HEK293 (cell line): ENCODE measurements around the gene SF3A1.

Source experiments
- CTCF ChIA-PET: fragments of 350-600 bp; formaldehyde crosslinking; extraction: SDS; loops from one replicate; lab custom pipeline; 2021; ENCODE audit warnings: antibody characterized with exemption; lab: Yijun Ruan, JAX
- POLR2A ChIA-PET: fragments of 300-600 bp; formaldehyde crosslinking; extraction: SDS; loops from one replicate; lab custom pipeline; 2020; ENCODE audit warnings: antibody characterized with exemption, inconsistent platforms; lab: Yijun Ruan, JAX
- H3K27ac ChIP-seq: fragments of 200-500 bp; sonication (Bioruptor generic); 2 replicates; pipeline ENCODE4 v1.5.1; 2014; ENCODE audit warnings: low read depth, low read length, control low read depth, inconsistent platforms; ENCODE audit errors: extremely low read depth
- H3K36me3 ChIP-seq, 2 experiments: fragments of 200-500 bp in 1 of 2; sonication (Bioruptor generic) in 1 of 2; 1 replicate in 1 of 2; 2 replicates in 1 of 2; pipeline ENCODE4 v1.5.1; 2014 to 2017; ENCODE audit warnings: inconsistent platforms in 2 of 2, low read length in 2 of 2; ENCODE audit not compliant: control insufficient read depth in 2 of 2, insufficient read depth in 1 of 2
- H3K4me1 ChIP-seq: fragments of 200-500 bp; sonication (Bioruptor generic); 2 replicates; pipeline ENCODE4 v1.5.1; 2014; ENCODE audit warnings: mild to moderate bottlenecking, low read length, inconsistent platforms; ENCODE audit not compliant: control insufficient read depth, insufficient read depth
- H3K4me3 ChIP-seq: 2 replicates; pipeline ENCODE4 v1.5.1; 2011; ENCODE audit warnings: low read depth, mild to moderate bottlenecking, control low read depth, low read length, moderate library complexity
- H3K9me3 ChIP-seq: fragments of 200-500 bp; sonication (Bioruptor generic); 2 replicates; pipeline ENCODE4 v1.5.1; 2014; ENCODE audit warnings: low read depth, low read length, inconsistent platforms; ENCODE audit not compliant: control insufficient read depth, insufficient read depth
- FEZF1 ChIP-seq: fragments of 450-650 bp; formaldehyde crosslinking; IDR thresholded peaks from 2 replicates; pipeline ENCODE4 v1.5.1; 2016; ENCODE audit warnings: missing biosample characterization, missing genetic modification characterization
- MYNN ChIP-seq: fragments of 450-650 bp; formaldehyde crosslinking; IDR thresholded peaks from 2 replicates; pipeline ENCODE4 v1.5.1; 2016; ENCODE audit warnings: missing biosample characterization, missing genetic modification characterization, borderline replicate concordance
- MZF1 ChIP-seq: fragments of 450-650 bp; formaldehyde crosslinking; IDR thresholded peaks from 2 replicates; pipeline ENCODE4 v1.5.1; 2017; ENCODE audit warnings: missing biosample characterization, missing genetic modification characterization, borderline replicate concordance
- SALL2 ChIP-seq: fragments of 450-650 bp; formaldehyde crosslinking; IDR thresholded peaks from 2 replicates; pipeline ENCODE4 v1.5.0; 2017; ENCODE audit warnings: missing biosample characterization, mild to moderate bottlenecking, missing genetic modification characterization, borderline replicate concordance
- SP2 ChIP-seq: fragments of 450-650 bp; formaldehyde crosslinking; IDR thresholded peaks from 2 replicates; pipeline ENCODE4 v1.5.1; 2016; ENCODE audit warnings: missing biosample characterization, missing genetic modification characterization
- SP7 ChIP-seq: fragments of 450-650 bp; formaldehyde crosslinking; IDR thresholded peaks from 2 replicates; pipeline ENCODE4 v1.5.1; 2016; ENCODE audit warnings: missing biosample characterization, missing genetic modification characterization
- ZBTB48 ChIP-seq: fragments of 450-650 bp; formaldehyde crosslinking; IDR thresholded peaks from 2 replicates; pipeline ENCODE4 v1.5.1; 2016; ENCODE audit warnings: missing biosample characterization, missing genetic modification characterization
- ZEB2 ChIP-seq: fragments of 450-650 bp; formaldehyde crosslinking; IDR thresholded peaks from 2 replicates; pipeline ENCODE4 v1.5.1; 2016; ENCODE audit warnings: missing biosample characterization, missing genetic modification characterization
- ZNF114 ChIP-seq: fragments of 450-650 bp; formaldehyde crosslinking; IDR thresholded peaks from 2 replicates; pipeline ENCODE4 v1.5.0; 2017; ENCODE audit warnings: missing biosample characterization, missing genetic modification characterization
- ZNF174 ChIP-seq: fragments of 450-650 bp; formaldehyde crosslinking; IDR thresholded peaks from 2 replicates; pipeline ENCODE4 v1.5.0; 2017; ENCODE audit warnings: missing biosample characterization, mild to moderate bottlenecking, missing genetic modification characterization
- ZNF202 ChIP-seq: fragments of 450-650 bp; formaldehyde crosslinking; IDR thresholded peaks from 2 replicates; pipeline ENCODE4 v1.5.1; 2016; ENCODE audit warnings: missing biosample characterization, missing genetic modification characterization, borderline replicate concordance
- ZNF223 ChIP-seq: fragments of 450-650 bp; formaldehyde crosslinking; IDR thresholded peaks from 2 replicates; pipeline ENCODE4 v1.5.1; 2016; ENCODE audit warnings: missing biosample characterization, missing genetic modification characterization
- ZNF266 ChIP-seq: fragments of 450-650 bp; formaldehyde crosslinking; IDR thresholded peaks from 2 replicates; pipeline ENCODE4 v1.5.1; 2016; ENCODE audit warnings: missing biosample characterization, missing genetic modification characterization, low read depth
- ZNF391 ChIP-seq: fragments of 450-650 bp; formaldehyde crosslinking; IDR thresholded peaks from 2 replicates; pipeline ENCODE4 v1.5.1; 2016; ENCODE audit warnings: low read depth, missing biosample characterization, missing genetic modification characterization, borderline replicate concordance
- ZNF514 ChIP-seq: fragments of 450-650 bp; formaldehyde crosslinking; IDR thresholded peaks from 2 replicates; pipeline ENCODE4 v1.5.1; 2016; ENCODE audit warnings: missing biosample characterization, missing genetic modification characterization
- ZNF768 ChIP-seq: fragments of 450-650 bp; formaldehyde crosslinking; IDR thresholded peaks from 2 replicates; pipeline ENCODE4 v1.5.1; 2018; ENCODE audit warnings: missing biosample characterization, mild to moderate bottlenecking, missing genetic modification characterization
- TF ChIP-seq, protein P1 (sequence below): fragments of 450-650 bp; formaldehyde crosslinking; IDR thresholded peaks from 2 replicates; pipeline ENCODE4 v1.5.1; 2016; ENCODE audit warnings: missing biosample characterization, missing genetic modification characterization, borderline replicate concordance
- TF ChIP-seq, protein P2 (sequence below): fragments of 450-650 bp; formaldehyde crosslinking; IDR thresholded peaks from 2 replicates; pipeline ENCODE4 v1.5.1; 2016; ENCODE audit warnings: missing biosample characterization, missing genetic modification characterization
- TF ChIP-seq, protein P3 (sequence below): fragments of 450-650 bp; formaldehyde crosslinking; IDR thresholded peaks from 2 replicates; pipeline ENCODE4 v1.5.1; 2016; ENCODE audit warnings: missing biosample characterization, missing genetic modification characterization
- TF ChIP-seq, protein P4 (sequence below): fragments of 450-650 bp; formaldehyde crosslinking; IDR thresholded peaks from 2 replicates; pipeline ENCODE4 v1.5.1; 2016; ENCODE audit warnings: missing biosample characterization, missing genetic modification characterization
- TF ChIP-seq, protein P5 (sequence below): fragments of 450-650 bp; formaldehyde crosslinking; IDR thresholded peaks from 2 replicates; pipeline ENCODE4 v1.5.1; 2016; ENCODE audit warnings: missing biosample characterization, missing genetic modification characterization

Gene SF3A1

DNA sequence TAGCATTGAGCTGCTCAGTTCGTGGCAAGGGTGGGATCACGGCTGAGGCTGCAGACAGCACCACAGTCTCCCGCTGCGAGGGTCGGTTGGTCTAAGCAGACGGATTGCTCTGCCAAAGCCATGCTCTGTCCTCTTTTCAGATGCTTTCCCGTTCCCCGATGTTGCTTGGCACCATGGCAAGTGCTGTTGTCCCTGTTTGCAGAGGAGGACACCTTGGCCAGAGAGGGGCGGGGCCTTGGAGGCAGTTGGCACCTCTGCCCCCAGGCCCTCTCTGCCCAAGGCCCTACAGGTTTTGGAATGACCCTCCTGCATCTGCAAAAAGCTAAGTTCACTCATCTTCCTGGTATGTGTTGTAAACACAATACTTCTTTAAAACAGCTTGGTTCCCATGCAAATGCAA is 11.7 kb upstream of the SF3A1 start (continued):
- TF ChIP-seq, protein P1, sequence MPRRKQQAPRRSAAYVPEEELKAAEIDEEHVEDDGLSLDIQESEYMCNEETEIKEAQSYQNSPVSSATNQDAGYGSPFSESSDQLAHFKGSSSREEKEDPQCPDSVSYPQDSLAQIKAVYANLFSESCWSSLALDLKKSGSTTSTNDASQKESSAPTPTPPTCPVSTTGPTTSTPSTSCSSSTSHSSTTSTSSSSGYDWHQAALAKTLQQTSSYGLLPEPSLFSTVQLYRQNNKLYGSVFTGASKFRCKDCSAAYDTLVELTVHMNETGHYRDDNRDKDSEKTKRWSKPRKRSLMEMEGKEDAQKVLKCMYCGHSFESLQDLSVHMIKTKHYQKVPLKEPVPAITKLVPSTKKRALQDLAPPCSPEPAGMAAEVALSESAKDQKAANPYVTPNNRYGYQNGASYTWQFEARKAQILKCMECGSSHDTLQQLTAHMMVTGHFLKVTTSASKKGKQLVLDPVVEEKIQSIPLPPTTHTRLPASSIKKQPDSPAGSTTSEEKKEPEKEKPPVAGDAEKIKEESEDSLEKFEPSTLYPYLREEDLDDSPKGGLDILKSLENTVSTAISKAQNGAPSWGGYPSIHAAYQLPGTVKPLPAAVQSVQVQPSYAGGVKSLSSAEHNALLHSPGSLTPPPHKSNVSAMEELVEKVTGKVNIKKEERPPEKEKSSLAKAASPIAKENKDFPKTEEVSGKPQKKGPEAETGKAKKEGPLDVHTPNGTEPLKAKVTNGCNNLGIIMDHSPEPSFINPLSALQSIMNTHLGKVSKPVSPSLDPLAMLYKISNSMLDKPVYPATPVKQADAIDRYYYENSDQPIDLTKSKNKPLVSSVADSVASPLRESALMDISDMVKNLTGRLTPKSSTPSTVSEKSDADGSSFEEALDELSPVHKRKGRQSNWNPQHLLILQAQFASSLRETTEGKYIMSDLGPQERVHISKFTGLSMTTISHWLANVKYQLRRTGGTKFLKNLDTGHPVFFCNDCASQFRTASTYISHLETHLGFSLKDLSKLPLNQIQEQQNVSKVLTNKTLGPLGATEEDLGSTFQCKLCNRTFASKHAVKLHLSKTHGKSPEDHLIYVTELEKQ (tag by site-specific recombination) = no peak
- TF ChIP-seq MYNN (tag by site-specific recombination) (no peak), ZNF266 (tag by site-specific recombination) (no peak), ZNF391 (tag by site-specific recombination) (no peak), ZNF514 (tag by site-specific recombination) (no peak), ZNF174 (tag by site-specific recombination) (no peak)
- TF ChIP-seq, protein P2, sequence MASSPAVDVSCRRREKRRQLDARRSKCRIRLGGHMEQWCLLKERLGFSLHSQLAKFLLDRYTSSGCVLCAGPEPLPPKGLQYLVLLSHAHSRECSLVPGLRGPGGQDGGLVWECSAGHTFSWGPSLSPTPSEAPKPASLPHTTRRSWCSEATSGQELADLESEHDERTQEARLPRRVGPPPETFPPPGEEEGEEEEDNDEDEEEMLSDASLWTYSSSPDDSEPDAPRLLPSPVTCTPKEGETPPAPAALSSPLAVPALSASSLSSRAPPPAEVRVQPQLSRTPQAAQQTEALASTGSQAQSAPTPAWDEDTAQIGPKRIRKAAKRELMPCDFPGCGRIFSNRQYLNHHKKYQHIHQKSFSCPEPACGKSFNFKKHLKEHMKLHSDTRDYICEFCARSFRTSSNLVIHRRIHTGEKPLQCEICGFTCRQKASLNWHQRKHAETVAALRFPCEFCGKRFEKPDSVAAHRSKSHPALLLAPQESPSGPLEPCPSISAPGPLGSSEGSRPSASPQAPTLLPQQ (tag by site-specific recombination) = no peak

DNA sequence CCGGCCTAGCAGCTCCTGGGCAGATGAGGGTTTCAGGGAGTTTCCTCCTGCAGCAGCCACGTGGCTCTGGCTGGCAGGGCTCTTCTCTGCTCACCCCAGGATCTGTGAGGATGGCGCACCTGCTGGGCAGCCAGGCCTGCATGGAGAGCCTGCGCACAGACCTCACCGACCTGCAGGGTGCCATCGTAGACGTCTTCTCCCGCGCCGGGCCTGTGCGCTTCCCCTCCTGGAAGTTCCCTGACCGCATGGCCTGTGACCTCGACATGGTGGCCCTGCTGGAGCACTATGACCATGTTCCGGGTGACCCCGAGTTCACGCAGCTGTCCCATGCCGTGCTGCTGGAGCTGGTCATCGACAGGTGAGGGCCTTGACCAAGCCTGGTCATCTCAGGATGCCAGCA is 9.2 kb upstream of the SF3A1 start:
- POLR2A ChIA-PET = interaction anchor here (0.7 to 2.9 kb wide), 4 partner anchors 9 to 39 kb away, joined by 3 to 8 read pairs (median 5); partner anchors contain the start of genes CCDC157, SF3A1 and TBC1D10A
- H3K4me3 ChIP-seq = no peak overlapping the region
- H3K27ac ChIP-seq = no peak overlapping the region
- H3K36me3 ChIP-seq = peaks cover 0 to 8% of the 10 kb centered on the region in 2 experiments; a peak in 2 of 3 replicates
- no peaks in the 10 kb centered on the region for H3K9me3 ChIP-seq
- no peaks in the 10 kb centered on the region for H3K4me1 ChIP-seq
- CTCF ChIA-PET = interaction anchor here (1.0 to 1.5 kb wide), 2 partner anchors 21 to 26 kb away, joined by 3 read pairs; partner anchors contain the start of gene RNF215
- TF ChIP-seq, protein P3, sequence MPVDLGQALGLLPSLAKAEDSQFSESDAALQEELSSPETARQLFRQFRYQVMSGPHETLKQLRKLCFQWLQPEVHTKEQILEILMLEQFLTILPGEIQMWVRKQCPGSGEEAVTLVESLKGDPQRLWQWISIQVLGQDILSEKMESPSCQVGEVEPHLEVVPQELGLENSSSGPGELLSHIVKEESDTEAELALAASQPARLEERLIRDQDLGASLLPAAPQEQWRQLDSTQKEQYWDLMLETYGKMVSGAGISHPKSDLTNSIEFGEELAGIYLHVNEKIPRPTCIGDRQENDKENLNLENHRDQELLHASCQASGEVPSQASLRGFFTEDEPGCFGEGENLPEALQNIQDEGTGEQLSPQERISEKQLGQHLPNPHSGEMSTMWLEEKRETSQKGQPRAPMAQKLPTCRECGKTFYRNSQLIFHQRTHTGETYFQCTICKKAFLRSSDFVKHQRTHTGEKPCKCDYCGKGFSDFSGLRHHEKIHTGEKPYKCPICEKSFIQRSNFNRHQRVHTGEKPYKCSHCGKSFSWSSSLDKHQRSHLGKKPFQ (tag by site-specific recombination) = no peak
- TF ChIP-seq ZBTB48 (tag by site-specific recombination) (no peak), ZNF768 (tag by site-specific recombination) (no peak), ZNF202 (tag by site-specific recombination) (no peak), SALL2 (no peak), SP7 (tag by site-specific recombination) (no peak), ZNF223 (tag by site-specific recombination) (no peak), ZNF114 (no peak), ZEB2 (no peak), FEZF1 (tag by site-specific recombination) (no peak), SP2 (tag by site-specific recombination) (no peak), MZF1 (tag by site-specific recombination) (no peak)
- TF ChIP-seq, protein P4, sequence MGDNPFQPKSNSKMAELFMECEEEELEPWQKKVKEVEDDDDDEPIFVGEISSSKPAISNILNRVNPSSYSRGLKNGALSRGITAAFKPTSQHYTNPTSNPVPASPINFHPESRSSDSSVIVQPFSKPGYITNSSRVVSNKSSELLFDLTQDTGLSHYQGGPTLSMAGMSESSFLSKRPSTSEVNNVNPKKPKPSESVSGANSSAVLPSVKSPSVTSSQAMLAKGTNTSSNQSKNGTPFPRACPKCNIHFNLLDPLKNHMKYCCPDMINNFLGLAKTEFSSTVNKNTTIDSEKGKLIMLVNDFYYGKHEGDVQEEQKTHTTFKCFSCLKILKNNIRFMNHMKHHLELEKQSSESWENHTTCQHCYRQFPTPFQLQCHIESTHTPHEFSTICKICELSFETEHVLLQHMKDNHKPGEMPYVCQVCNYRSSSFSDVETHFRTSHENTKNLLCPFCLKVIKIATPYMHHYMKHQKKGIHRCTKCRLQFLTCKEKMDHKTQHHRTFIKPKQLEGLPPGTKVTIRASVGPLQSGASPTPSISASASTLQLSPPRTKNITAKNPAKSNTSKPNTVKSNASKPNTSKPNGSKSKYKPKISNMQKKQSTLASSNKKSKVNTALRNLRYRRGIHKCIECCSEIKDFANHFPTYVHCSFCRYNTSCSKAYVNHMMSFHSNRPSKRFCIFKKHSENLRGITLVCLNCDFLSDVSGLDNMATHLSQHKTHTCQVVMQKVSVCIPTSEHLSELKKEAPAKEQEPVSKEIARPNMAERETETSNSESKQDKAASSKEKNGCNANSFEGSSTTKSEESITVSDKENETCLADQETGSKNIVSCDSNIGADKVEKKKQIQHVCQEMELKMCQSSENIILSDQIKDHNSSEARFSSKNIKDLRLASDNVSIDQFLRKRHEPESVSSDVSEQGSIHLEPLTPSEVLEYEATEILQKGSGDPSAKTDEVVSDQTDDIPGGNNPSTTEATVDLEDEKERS (tag by site-specific recombination) = no peak
- TF ChIP-seq, protein P5, sequence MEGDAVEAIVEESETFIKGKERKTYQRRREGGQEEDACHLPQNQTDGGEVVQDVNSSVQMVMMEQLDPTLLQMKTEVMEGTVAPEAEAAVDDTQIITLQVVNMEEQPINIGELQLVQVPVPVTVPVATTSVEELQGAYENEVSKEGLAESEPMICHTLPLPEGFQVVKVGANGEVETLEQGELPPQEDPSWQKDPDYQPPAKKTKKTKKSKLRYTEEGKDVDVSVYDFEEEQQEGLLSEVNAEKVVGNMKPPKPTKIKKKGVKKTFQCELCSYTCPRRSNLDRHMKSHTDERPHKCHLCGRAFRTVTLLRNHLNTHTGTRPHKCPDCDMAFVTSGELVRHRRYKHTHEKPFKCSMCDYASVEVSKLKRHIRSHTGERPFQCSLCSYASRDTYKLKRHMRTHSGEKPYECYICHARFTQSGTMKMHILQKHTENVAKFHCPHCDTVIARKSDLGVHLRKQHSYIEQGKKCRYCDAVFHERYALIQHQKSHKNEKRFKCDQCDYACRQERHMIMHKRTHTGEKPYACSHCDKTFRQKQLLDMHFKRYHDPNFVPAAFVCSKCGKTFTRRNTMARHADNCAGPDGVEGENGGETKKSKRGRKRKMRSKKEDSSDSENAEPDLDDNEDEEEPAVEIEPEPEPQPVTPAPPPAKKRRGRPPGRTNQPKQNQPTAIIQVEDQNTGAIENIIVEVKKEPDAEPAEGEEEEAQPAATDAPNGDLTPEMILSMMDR (tag by site-specific recombination) = no peak
- TF ChIP-seq, protein P1 (tag by site-specific recombination) = no peak
